Brain microvascular endothelial cell (primary cell): ENCODE results near the gene CDC42.

Source experiments
- DNase-seq: peaks from one replicate; pipeline ENCODE4 v3.0.0-alpha.2; 2020
- H3K27ac ChIP-seq: fragments of 250-450 bp; sonication (Bioruptor Pico); 2 replicates; pipeline ENCODE4 v1.5.1; 2020; ENCODE audit warnings: mild to moderate bottlenecking, moderate library complexity
- H3K27me3 ChIP-seq: fragments of 250-450 bp; sonication (Bioruptor Pico); replicated peaks from 2 replicates; pipeline ENCODE4 v1.5.1; 2020; ENCODE audit warnings: mild to moderate bottlenecking
- H3K36me3 ChIP-seq: fragments of 250-450 bp; sonication (Bioruptor Pico); replicated peaks from 2 replicates; pipeline ENCODE4 v1.5.1; 2020; ENCODE audit warnings: mild to moderate bottlenecking
- H3K4me3 ChIP-seq: 2 replicates; pipeline ENCODE4 v1.5.1; 2011; ENCODE audit warnings: low read depth, mild to moderate bottlenecking, control low read depth, low read length, moderate library complexity
- CTCF ChIP-seq: IDR thresholded peaks from 2 replicates; pipeline ENCODE4 v1.5.1; 2011; ENCODE audit warnings: low read depth, mild to moderate bottlenecking, moderate library complexity, low read length, control low read depth, inconsistent platforms; ENCODE audit errors: missing control alignments
- in situ Hi-C: cut with HindIII; loops from 2 replicates; pipeline ENCODE4 v1.10.0; 2017; ENCODE audit warnings: low sequenced_read_pairs, low pct_ligation_motif_present

CDC42 gene

GRCh38 chr1:22093513-22093912 lies 41.0 kb downstream of the CDC42 start:
- no peak for DNase-seq
- H3K36me3 ChIP-seq = peaks cover 44% of the 10 kb centered on the region
- TF ChIP-seq CTCF = no peak

GRCh38 chr1:22096036-22096435 lies 43.5 kb downstream of the CDC42 start:
- no peak overlapping the region for H3K27ac ChIP-seq
- no peak overlapping the region for H3K4me3 ChIP-seq
- H3K27me3 ChIP-seq = no peaks in the 10 kb centered on the region
- no peak for DNase-seq
- H3K36me3 ChIP-seq = peaks cover 52% of the 10 kb centered on the region
- in situ Hi-C loops = no loop called here
- no peak for TF ChIP-seq CTCF

More at GRCh38 chr1:22093513-22093912, 41.0 kb downstream of the CDC42 start:
- H3K27ac ChIP-seq = no peak overlapping the region
- no peaks in the 10 kb centered on the region for H3K27me3 ChIP-seq
- in situ Hi-C loops = no loop called here
- H3K4me3 ChIP-seq = no peak overlapping the region

- no peak for DNase-seq
- Histone ChIP-seq H3K4me3 (no peak overlapping the region), H3K27ac (no peak overlapping the region), H3K36me3 (peaks cover 55% of the 10 kb centered on the region), H3K27me3 (no peaks in the 10 kb centered on the region)
- in situ Hi-C loops = no loop called here
- no peak for TF ChIP-seq CTCF
These were observed 44.0 kb downstream of the CDC42 start for GRCh38 chr1:22096463-22096862.

GRCh38 chr1:22098752-22099151 lies 46.2 kb downstream of the CDC42 start:
- Histone ChIP-seq H3K4me3 (no peak overlapping the region), H3K36me3 (peaks cover 47% of the 10 kb centered on the region), H3K27ac (no peak overlapping the region), H3K27me3 (no peaks in the 10 kb centered on the region)
- in situ Hi-C loops = no loop called here
- no peak for DNase-seq
- no peak for TF ChIP-seq CTCF

- Histone ChIP-seq H3K27me3 (no peaks in the 10 kb centered on the region), H3K4me3 (no peak overlapping the region), H3K36me3 (peaks cover 47% of the 10 kb centered on the region), H3K27ac (no peak overlapping the region)
- TF ChIP-seq CTCF = no peak
- no peak for DNase-seq
- in situ Hi-C loops = no loop called here
These were observed 47.7 kb downstream of the CDC42 start for GRCh38 chr1:22100168-22100567.

- TF ChIP-seq CTCF = no peak
- DNase-seq = no peak
- in situ Hi-C loops = no loop called here
- H3K27ac ChIP-seq = no peak overlapping the region
- no peak overlapping the region for H3K4me3 ChIP-seq
- H3K27me3 ChIP-seq = no peaks in the 10 kb centered on the region
- peaks cover 40% of the 10 kb centered on the region for H3K36me3 ChIP-seq
These were observed 48.7 kb downstream of the CDC42 start for GRCh38 chr1:22101199-22101598.
